HG03378 (cell line): ENCODE data around the gene LIPA.
"Not testable (repeated sequence)": the region's sequence is repeated elsewhere in the genome, so short reads cannot be mapped to it uniquely, and the experiment has no call there.

Experiments used
- ATAC-seq: cut with Tn5 transposase; IDR thresholded peaks from one replicate; pipeline ENCODE4 v1.9.1; 2021; ENCODE audit warnings: mild to moderate bottlenecking, moderate library complexity; ENCODE audit not compliant: unreplicated experiment

LIPA gene

GRCh38 chr10:89171263-89171872 is 80.2 kb downstream of the LIPA start:
- ATAC-seq: no peak

DNA sequence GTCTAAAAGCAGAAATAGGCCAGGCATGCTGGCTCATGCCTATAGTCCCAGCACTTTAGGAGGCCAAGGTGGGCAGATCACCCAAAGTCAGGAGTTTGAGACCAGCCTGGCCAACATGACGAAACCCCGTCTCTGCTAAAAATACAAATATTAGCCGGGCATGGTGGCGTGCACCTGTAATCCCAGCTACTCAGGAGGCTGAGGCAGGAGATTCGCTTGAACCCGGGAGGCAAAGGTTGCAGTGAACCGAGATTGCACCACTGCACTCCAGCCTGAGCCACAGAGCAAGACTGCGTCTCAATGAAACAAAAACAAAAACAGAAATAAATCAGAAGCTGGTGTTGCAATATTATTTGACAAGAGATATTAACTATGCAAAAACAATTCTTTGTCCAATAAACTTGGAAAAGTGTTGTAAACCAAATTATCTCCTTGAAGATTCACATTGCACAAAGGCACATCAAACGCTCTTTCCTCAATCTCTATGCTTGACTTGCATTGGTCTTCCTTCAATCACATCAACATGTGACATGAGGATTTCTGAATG is 83.1 kb downstream of the LIPA start:
- not testable (repeated sequence) for ATAC-seq

DNA sequence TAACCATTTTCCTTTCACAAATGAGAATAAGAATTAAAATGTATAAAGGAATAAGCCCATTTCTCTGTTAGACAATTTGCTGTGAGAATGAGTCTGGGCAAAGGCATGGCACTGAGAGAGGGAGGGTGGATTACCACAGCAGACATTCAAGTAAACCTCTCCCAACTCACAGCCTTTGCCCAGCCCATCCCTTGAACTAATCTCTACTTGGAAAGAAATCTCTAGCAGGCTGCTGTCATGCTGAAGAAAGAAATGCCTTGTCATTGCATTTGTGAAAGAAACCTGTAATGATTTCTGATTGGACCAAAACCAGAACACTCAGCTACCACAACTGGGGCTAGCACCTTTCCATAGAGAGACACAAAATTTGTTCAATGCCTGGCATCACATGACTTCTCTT is 83.7 kb downstream of the LIPA start:
- ATAC-seq: no peak

DNA sequence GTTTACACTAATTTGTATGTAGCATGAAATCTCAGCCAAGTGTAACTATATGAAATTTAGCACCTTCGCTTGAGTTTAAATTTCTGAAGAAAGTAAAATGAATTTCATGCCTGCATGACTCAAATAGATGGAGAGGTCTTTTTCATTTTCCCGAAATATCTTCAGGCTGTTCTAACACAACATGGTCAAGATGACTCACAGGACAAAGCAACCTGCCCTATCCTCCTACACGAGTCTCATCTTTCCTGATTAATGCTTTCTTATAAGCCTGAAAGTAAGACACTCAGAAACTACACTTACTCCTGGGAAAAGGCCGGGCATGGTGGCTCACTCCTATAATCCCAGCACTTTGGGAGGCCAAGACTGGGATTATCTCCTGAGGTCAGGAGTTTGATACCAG is 85.7 kb downstream of the LIPA start:
- ATAC-seq: no peak

- no peak for ATAC-seq
Measured at GRCh38 chr10:89164920-89165319, 86.7 kb downstream of the LIPA start.

GRCh38 chr10:89164080-89164479 is 87.5 kb downstream of the LIPA start:
- peak; percentile 4 for ATAC-seq
